ENCODE data around the gene L3MBTL4.
"Not testable (repeated sequence)": the region's sequence is repeated elsewhere in the genome, so short reads cannot be mapped to it uniquely, and the experiment has no call there.

L3MBTL4 gene

GRCh38 chr18:6199777-6200176 is 214.9 kb downstream of the L3MBTL4 start:
- DNase-seq (ENCODE audit: low read depth in 3 of 3) = no peak

- no peak for DNase-seq (ENCODE audit: low read depth in 3 of 3)
These were observed 216.1 kb downstream of the L3MBTL4 start for GRCh38 chr18:6198585-6198984.

DNA sequence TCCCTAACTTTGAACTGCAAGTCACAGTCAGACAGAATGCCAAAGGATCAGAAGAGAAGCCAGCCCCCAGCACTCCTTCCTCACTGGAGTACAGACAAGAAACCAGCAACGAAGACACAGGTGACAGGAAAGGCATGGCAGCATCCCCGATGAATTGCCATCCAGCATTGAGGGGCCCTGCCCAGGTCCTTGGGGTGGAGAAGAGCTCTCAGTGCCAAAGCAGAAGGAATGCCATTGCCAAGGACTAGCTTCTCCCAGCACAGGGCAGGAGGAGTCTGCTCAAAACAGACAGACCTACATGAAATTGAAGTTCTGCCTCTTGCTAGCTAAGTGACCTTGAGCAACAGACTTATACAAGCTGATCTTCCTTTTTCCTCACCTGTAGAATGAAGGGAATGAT is 220.1 kb downstream of the L3MBTL4 start:
- no peak for DNase-seq (ENCODE audit: low read depth in 3 of 3)

DNA sequence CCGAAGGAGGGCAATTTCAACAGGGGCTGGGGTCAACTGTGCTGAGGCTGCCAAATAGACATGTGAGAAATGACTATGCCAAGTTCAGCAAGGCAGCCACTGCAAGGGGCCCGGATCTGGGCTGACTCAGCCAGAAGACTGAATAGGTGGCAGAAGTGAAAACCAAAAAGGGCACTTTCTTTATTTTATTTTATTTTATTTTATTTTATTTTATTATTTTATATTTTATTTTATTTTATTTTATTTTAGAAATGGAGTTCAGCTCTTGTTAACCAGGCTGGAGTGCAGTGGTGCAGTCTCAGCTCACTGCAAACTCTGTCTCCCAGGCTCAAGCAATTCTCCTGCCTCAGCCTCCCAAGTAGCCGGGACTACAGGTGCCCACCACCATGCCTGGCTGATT is 228.9 kb downstream of the L3MBTL4 start:
- DNase-seq (ENCODE audit: low read depth in 3 of 3) = not testable (repeated sequence)

- DNase-seq (ENCODE audit: low read depth in 3 of 3) = no peak
These were observed 239.5 kb downstream of the L3MBTL4 start for GRCh38 chr18:6174983-6175745.

- DNase-seq (ENCODE audit: low read depth in 3 of 3) = no peak
These were observed 244.1 kb downstream of the L3MBTL4 start for GRCh38 chr18:6170604-6171003.

DNA sequence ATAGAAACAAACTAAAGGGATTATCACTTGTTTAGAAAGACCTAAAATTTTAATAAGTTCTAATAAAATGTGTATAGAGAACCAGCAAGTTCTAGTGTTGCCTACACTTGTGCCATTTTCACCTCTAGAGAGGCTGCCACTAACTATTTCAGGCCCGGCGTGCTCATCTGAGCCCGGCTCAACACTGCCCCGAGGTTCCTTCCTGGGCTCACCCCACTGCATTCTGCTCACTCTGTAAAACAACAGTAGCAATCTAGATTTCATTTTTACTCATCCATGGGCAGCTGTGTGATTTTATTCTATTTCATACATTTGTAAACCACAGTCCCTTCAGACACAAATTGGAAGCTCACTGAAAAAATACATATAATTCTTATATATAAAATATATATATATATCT is 253.2 kb downstream of the L3MBTL4 start:
- no peak for DNase-seq (ENCODE audit: low read depth in 3 of 3)

DNA sequence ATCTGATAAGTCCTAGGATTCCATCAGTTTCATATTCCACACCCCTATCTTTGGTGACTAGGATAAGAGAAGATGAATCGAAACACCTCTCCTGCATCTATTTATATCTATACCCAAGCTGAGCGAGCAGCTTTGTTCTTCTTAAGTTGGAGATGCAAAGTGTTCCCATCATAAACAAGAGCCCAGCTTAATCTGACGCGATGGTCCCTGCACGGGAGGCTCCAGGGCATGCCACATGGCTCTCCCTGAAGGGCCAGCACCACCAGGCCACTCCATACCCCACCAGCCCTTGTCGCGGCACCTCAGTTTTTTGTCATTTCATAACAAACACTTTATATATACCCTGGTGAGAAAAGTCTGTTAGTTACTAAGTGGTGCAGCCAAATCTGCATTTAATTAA is 255.3 kb downstream of the L3MBTL4 start:
- no peak for DNase-seq (ENCODE audit: low read depth in 3 of 3)

GRCh38 chr18:6158958-6159357 is 255.8 kb downstream of the L3MBTL4 start:
- DNase-seq (ENCODE audit: low read depth in 3 of 3) = no peak

GRCh38 chr18:6156446-6156845 is 258.3 kb downstream of the L3MBTL4 start:
- DNase-seq (ENCODE audit: low read depth in 3 of 3) = no peak

- DNase-seq (ENCODE audit: low read depth in 3 of 3) = no peak
These were observed 259.0 kb downstream of the L3MBTL4 start for GRCh38 chr18:6155707-6156106.

DNA sequence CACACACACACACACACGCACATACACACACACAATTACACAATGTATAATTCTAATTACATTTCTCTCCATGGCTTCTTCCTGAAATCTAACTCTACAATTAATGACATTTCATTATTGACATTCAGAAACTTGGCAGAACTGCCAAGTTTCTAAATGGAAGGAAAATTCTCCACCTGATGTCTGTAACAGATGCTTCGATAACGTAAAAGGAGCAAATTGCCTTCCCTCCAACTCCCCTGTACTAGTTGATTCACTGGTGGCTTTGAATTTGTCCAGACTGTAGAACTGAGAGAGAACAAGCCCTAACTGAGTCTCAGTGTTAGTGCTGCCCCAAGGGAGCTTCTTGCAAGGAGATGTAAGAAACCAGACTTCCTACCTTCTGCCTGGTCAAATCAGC is 264.3 kb downstream of the L3MBTL4 start:
- DNase-seq (ENCODE audit: low read depth in 3 of 3) = no peak

DNA sequence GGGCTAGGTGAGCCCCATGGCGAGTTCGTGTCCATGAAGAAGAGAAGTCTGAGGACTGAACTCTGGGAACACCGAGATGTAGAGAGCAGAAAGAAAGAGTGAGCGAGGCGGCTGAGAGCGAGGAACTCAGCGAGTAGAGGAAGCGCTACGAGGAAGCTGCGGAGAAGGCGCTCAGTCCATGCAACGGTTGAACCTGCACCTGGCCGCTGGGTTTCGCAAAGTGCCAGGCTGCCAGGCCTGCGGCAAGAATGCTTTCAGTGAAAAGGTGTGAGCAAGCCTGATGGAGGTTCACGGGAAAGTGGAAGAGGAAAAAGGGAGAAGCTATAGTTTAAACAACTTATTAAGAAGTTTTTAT is 268.4 kb downstream of the L3MBTL4 start:
- no peak for DNase-seq (ENCODE audit: low read depth in 3 of 3)

- no peak for DNase-seq (ENCODE audit: low read depth in 3 of 3)
These were observed 268.9 kb downstream of the L3MBTL4 start for GRCh38 chr18:6145645-6146306.

- DNase-seq (ENCODE audit: low read depth in 3 of 3) = no peak
These were observed 275.7 kb downstream of the L3MBTL4 start for GRCh38 chr18:6139007-6139406.

DNA sequence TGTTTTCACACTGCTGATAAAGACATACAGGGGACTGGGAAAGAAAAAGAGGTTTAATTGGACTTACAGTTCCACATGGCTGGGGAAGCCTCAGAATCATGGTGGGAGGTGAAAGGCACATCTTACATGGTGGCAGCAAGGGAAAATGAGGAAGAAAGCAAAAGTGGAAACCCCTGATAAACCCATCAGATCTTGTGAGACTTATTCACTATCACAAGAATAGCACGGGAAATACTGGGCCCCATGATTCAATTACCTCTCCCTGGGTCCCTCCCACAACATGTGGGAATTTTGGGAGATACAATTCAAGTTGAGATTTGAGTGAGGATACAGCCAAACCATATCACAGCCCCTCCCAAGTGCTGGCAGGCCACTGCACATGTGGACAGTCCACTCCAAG is 278.8 kb downstream of the L3MBTL4 start:
- not testable (repeated sequence) for DNase-seq (ENCODE audit: low read depth in 3 of 3)

GRCh38 chr18:6135029-6135428 is 279.7 kb downstream of the L3MBTL4 start:
- not testable (repeated sequence) for DNase-seq (ENCODE audit: low read depth in 3 of 3)

GRCh38 chr18:6132751-6133368 is 281.9 kb downstream of the L3MBTL4 start:
- DNase-seq (ENCODE audit: low read depth in 3 of 3) = no peak

DNA sequence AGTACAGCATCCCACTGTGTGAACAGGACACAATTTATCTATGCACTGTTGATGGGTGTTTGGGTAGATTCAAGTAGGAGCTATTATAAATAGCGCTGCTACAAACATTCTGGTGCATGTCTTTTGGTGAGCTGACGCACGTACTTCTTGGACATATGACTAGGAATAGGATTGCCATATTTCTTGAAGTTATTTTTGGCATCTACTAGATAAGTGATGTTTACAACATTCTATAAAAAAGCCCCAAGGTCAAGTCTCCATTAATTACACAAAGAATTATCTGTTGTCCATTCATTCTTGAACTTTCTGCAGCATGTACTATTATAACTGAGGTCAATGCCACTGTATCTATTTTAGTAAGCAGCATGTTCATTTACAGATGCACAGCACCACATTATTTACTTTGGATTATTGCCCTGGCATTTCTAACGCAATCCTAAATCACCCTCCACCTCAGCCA is 293.9 kb downstream of the L3MBTL4 start:
- DNase-seq (ENCODE audit: low read depth in 3 of 3) = no peak

GRCh38 chr18:6119761-6120160 is 294.9 kb downstream of the L3MBTL4 start:
- no peak for DNase-seq (ENCODE audit: low read depth in 3 of 3)

DNA sequence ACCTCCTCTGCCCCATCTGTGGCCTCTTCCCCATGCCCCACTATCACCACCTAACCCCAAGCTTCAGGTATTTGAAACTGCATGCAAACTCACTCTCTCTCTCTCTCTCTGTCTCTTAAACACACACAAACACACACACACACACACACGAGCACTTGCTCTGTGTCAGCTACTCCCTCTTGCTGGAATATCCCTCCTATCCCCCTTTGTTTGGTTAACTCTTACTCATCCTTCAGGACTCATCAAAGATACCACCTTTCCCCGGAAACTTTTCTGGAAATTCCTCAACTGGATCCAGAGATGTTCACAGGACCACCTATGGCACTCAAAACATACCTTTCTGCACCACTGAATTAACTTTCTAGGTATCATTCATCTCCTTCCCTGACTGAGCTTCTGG is 296.6 kb downstream of the L3MBTL4 start:
- no peak for DNase-seq (ENCODE audit: low read depth in 3 of 3)

DNA sequence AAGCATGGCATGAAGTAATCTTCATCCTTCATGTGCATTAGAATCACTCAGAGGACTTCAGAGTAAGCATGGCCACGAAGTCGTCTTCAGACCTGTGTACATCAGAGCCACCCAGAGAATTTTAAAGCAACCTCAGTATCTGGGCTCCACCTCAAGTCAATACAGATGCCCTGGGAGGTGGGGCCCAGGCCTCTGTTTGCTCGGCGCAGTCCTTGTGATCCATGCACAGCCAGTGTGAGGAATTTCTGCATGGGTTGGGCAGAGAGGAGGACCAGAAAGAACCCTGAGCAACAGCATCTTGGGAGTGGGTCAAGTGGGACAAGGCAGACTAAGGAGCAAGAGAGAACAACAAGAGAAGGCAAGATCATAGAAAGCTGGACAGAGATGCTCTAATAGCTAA is 299.0 kb downstream of the L3MBTL4 start:
- no peak for DNase-seq (ENCODE audit: low read depth in 3 of 3)

DNA sequence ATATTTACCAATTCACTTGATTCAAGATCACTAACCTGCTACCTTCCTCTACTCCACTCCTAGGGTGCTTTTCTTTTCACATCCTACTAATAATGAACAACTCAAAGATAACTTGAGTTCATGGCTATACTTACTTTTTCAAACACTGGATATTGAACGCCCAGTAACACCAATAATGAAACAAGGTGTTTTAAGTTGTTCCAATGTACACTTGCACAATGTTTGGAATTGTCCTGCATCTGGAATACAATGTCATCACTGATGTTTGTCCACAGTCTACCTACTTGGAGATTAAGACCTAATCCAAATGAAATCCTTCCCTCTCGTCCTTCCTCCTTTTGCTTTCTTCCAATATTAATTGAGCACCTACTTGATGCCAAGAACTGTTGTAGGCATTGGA is 301.1 kb downstream of the L3MBTL4 start:
- DNase-seq (ENCODE audit: low read depth in 3 of 3) = no peak
